H9 (cell line): ENCODE measurements around the gene PAPOLA. TPM values are rescaled to one million over a fixed set of nuclear protein-coding genes. Genes with fewer than 3 reads are reported as not detected.

Experiments used
- DNase-seq: peaks from one replicate; pipeline ENCODE4 v3.0.0-alpha.2; 2017
- H2AFZ ChIP-seq: one replicate; pipeline ENCODE4 v1.6.1; 2013; ENCODE audit warnings: mild to moderate bottlenecking, low read length, control low read depth, moderate library complexity
- H2AK5ac ChIP-seq: 2 replicates; pipeline ENCODE4 v1.6.1; 2013; ENCODE audit warnings: low read length, control low read depth, mixed read lengths; ENCODE audit not compliant: insufficient read length
- H2BK120ac ChIP-seq: one replicate; pipeline ENCODE4 v1.6.1; 2013; ENCODE audit warnings: low read depth, mild to moderate bottlenecking, low read length, control low read depth, inconsistent platforms; ENCODE audit not compliant: poor library complexity, severe bottlenecking
- H2BK12ac ChIP-seq: 2 replicates; pipeline ENCODE4 v1.6.1; 2013; ENCODE audit warnings: low read length, control low read depth, mixed read lengths, low read depth; ENCODE audit not compliant: insufficient read length
- H2BK15ac ChIP-seq: 2 replicates; pipeline ENCODE4 v1.6.1; 2013; ENCODE audit warnings: low read depth, low read length, control low read depth
- H2BK20ac ChIP-seq: one replicate; pipeline ENCODE4 v1.6.1; 2013; ENCODE audit warnings: low read depth, mild to moderate bottlenecking, low read length, control low read depth, inconsistent platforms; ENCODE audit not compliant: poor library complexity, severe bottlenecking
- H2BK5ac ChIP-seq: 2 replicates; pipeline ENCODE4 v1.6.1; 2013; ENCODE audit warnings: low read length, control low read depth, mixed read lengths; ENCODE audit not compliant: insufficient read length
- H3K14ac ChIP-seq: 2 replicates; pipeline ENCODE4 v1.6.1; 2013; ENCODE audit warnings: low read length, control low read depth; ENCODE audit not compliant: insufficient read depth
- H3K18ac ChIP-seq: 2 replicates; pipeline ENCODE4 v1.6.1; 2013; ENCODE audit warnings: low read depth, mild to moderate bottlenecking, mixed read lengths, low read length, control low read depth; ENCODE audit not compliant: insufficient read length
- H3K23ac ChIP-seq: 2 replicates; pipeline ENCODE4 v1.6.1; 2013; ENCODE audit warnings: low read length, control low read depth, mixed read lengths, low read depth; ENCODE audit not compliant: insufficient read length
- H3K23me2 ChIP-seq: 2 replicates; pipeline ENCODE4 v1.6.1; 2013; ENCODE audit warnings: low read depth, mild to moderate bottlenecking, mixed read lengths, low read length, control low read depth; ENCODE audit not compliant: insufficient read length, poor library complexity, severe bottlenecking
- H3K27ac ChIP-seq: 2 replicates; pipeline ENCODE4 v1.5.1; 2013; ENCODE audit warnings: low read length, control low read depth, mixed read lengths, low read depth; ENCODE audit not compliant: insufficient read length
- H3K27me3 ChIP-seq: 2 replicates; pipeline ENCODE4 v1.6.1; 2013; ENCODE audit warnings: low read length, control low read depth, inconsistent platforms; ENCODE audit not compliant: insufficient read depth
- H3K4ac ChIP-seq: 2 replicates; pipeline ENCODE4 v1.6.1; 2013; ENCODE audit warnings: low read depth, mild to moderate bottlenecking, control low read depth, inconsistent platforms, low read length, moderate library complexity
- H3K4me1 ChIP-seq: 2 replicates; pipeline ENCODE4 v1.6.1; 2013; ENCODE audit warnings: low read length, control low read depth, inconsistent platforms; ENCODE audit not compliant: insufficient read depth
- H3K4me2 ChIP-seq: 2 replicates; pipeline ENCODE4 v1.6.1; 2013; ENCODE audit warnings: low read length, control low read depth, mixed read lengths; ENCODE audit not compliant: insufficient read length, insufficient read depth
- H3K56ac ChIP-seq: 2 replicates; pipeline ENCODE4 v1.6.1; 2013; ENCODE audit warnings: low read depth, mild to moderate bottlenecking, mixed read lengths, low read length, control low read depth; ENCODE audit not compliant: insufficient read length
- H3K79me1 ChIP-seq: 2 replicates; pipeline ENCODE4 v1.6.1; 2013; ENCODE audit warnings: low read depth, mild to moderate bottlenecking, moderate library complexity, low read length, control low read depth, inconsistent platforms; ENCODE audit not compliant: insufficient read depth, poor library complexity, severe bottlenecking
- H3K79me2 ChIP-seq: 2 replicates; pipeline ENCODE4 v1.6.1; 2013; ENCODE audit warnings: low read length, control low read depth, inconsistent platforms; ENCODE audit not compliant: insufficient read depth
- H3K9ac ChIP-seq: 2 replicates; pipeline ENCODE4 v1.6.1; 2013; ENCODE audit warnings: low read length, control low read depth, mixed read lengths; ENCODE audit not compliant: insufficient read length; ENCODE audit errors: extremely low read depth
- H3K9me3 ChIP-seq: one replicate; pipeline ENCODE4 v1.6.1; 2013; ENCODE audit warnings: low read depth, low read length, inconsistent platforms; ENCODE audit not compliant: control insufficient read depth
- H3T11ph ChIP-seq: one replicate; pipeline ENCODE4 v1.6.1; 2013; ENCODE audit warnings: mild to moderate bottlenecking, low read length, control low read depth, inconsistent platforms
- H4K20me1 ChIP-seq: one replicate; pipeline ENCODE4 v1.6.1; 2013; ENCODE audit not compliant: control insufficient read depth, insufficient read length, insufficient read depth
- H4K5ac ChIP-seq: 2 replicates; pipeline ENCODE4 v1.6.1; 2013; ENCODE audit warnings: low read depth, mild to moderate bottlenecking, mixed read lengths, low read length, control low read depth; ENCODE audit not compliant: insufficient read length
- H4K8ac ChIP-seq: replicated peaks from 2 replicates; pipeline ENCODE4 v1.6.1; 2013; ENCODE audit warnings: low read length, control low read depth, mixed read lengths, low read depth; ENCODE audit not compliant: insufficient read length
- H4K91ac ChIP-seq: 2 replicates; pipeline ENCODE4 v1.6.1; 2013; ENCODE audit warnings: low read depth, mild to moderate bottlenecking, moderate library complexity, mixed read lengths, low read length, control low read depth; ENCODE audit not compliant: insufficient read length
- H3K27ac Mint-ChIP-seq, 3 experiments: 2 replicates in 2 of 3; 3 replicates in 1 of 3; pipeline ENCODE4 v1.8.0; 2020 to 2021; ENCODE audit warnings: mixed read lengths in 3 of 3, mild to moderate bottlenecking in 1 of 3, moderate library complexity in 1 of 3
- H3K27me3 Mint-ChIP-seq: 2 replicates; pipeline ENCODE4 v1.8.0; 2021; ENCODE audit warnings: low read depth, mild to moderate bottlenecking, moderate library complexity, mixed read lengths
- H3K36me3 Mint-ChIP-seq, 3 experiments: 2 replicates in 2 of 3; 3 replicates in 1 of 3; pipeline ENCODE4 v1.8.0; 2020 to 2021; ENCODE audit warnings: low read depth in 3 of 3, mixed read lengths in 3 of 3; ENCODE audit not compliant: insufficient read depth in 1 of 3
- H3K4me1 Mint-ChIP-seq, 2 experiments: 2 replicates each; pipeline ENCODE4 v1.8.0; 2020; ENCODE audit warnings: mixed read lengths in 2 of 2
- H3K4me3 Mint-ChIP-seq, 2 experiments: 2 replicates in 1 of 2; 3 replicates in 1 of 2; pipeline ENCODE4 v1.8.0; 2020 to 2021; ENCODE audit warnings: mild to moderate bottlenecking in 2 of 2, mixed read lengths in 2 of 2, moderate library complexity in 1 of 2
- H3K9me3 Mint-ChIP-seq, 2 experiments: 2 replicates in 1 of 2; 3 replicates in 1 of 2; pipeline ENCODE4 v1.8.0; 2020; ENCODE audit warnings: mild to moderate bottlenecking in 2 of 2, mixed read lengths in 2 of 2, moderate library complexity in 1 of 2
- CTCF ChIP-seq: fragments of 200-600 bp; sonication (generic); conservative IDR thresholded peaks from 3 replicates; pipeline ENCODE4 v1.8.0; 2021; ENCODE audit warnings: antibody characterized with exemption, mild to moderate bottlenecking
- total RNA-seq: library from RNA; stranded (reverse); gene quantifications from 2 replicates; pipeline ENCODE4 v1.2.1, GENCODE V29; 2021

The PAPOLA gene
- total RNA-seq, 1 experiment from 2014 or later: 188 TPM

- Histone ChIP-seq H3K4ac (no peak overlapping the region), H3K4me1 (no peaks in the 10 kb centered on the region), H4K5ac (no peak overlapping the region), H3K9me3 (no peaks in the 10 kb centered on the region), H2BK120ac (no peak overlapping the region), H3K79me1 (no peaks in the 10 kb centered on the region), H3K23me2 (no peaks in the 10 kb centered on the region), H2AFZ (no peak overlapping the region), H4K20me1 (no peaks in the 10 kb centered on the region), H3K9ac (no peak overlapping the region), H3K56ac (no peak overlapping the region), H3K4me2 (no peak overlapping the region), H3K79me2 (no peaks in the 10 kb centered on the region), H3K18ac (no peak overlapping the region), H2BK15ac (no peak overlapping the region), H4K91ac (no peak overlapping the region), H2BK20ac (no peak overlapping the region), H2BK12ac (no peak overlapping the region), H3K14ac (no peak overlapping the region), H3K27me3 (no peaks in the 10 kb centered on the region), H2AK5ac (no peak overlapping the region), H4K8ac (no peak overlapping the region), H3T11ph (no peak overlapping the region), H2BK5ac (no peak overlapping the region), H3K23ac (no peak overlapping the region), H3K27ac (no peak overlapping the region)
- Mint-ChIP-seq H3K9me3 (no peaks in the 10 kb centered on the region), H3K4me1 (peaks cover 2 to 3% of the 10 kb centered on the region in 2 experiments; a peak in 1 of 4 replicates), H3K36me3 (no peaks in the 10 kb centered on the region), H3K27me3 (no peaks in the 10 kb centered on the region; the same call in 1 of the 2 replicates), H3K4me3 (no peak overlapping the region), H3K27ac (no peak overlapping the region; a peak in 1 of 7 replicates)
- no peak for DNase-seq
- no peak for TF ChIP-seq CTCF
Measured at GRCh38 chr14:96484399-96484798, 17.8 kb upstream of the PAPOLA start.
